IMR-90 (cell line): ENCODE data around the gene RTCB. TPM values are rescaled to one million over a fixed set of nuclear protein-coding genes. Genes with fewer than 3 reads are reported as not detected.

Experiments used
- ATAC-seq: fragments of 200-7000 bp; cut with Tn5 transposase; 2 replicates; pipeline ENCODE4 v1.9.1; 2020; ENCODE audit warnings: low read depth, mild to moderate bottlenecking, moderate library complexity
- BruUV-seq: library from RNA; stranded (reverse); fragments of 400-500 nt; replicated peaks from 2 replicates; lab custom pipeline; 2021; lab: Mats Ljungman, UMichigan
- CTCF ChIA-PET: fragments of 300-600 bp; formaldehyde crosslinking; extraction: SDS; loops from one replicate; lab custom pipeline; 2021; ENCODE audit warnings: antibody characterized with exemption; lab: Yijun Ruan, JAX
- POLR2A ChIA-PET: fragments of 300-600 bp; sonication (Branson Sonifier 250); formaldehyde crosslinking; loops from one replicate; lab custom pipeline; 2022; ENCODE audit warnings: antibody characterized with exemption; ENCODE audit not compliant: unreplicated experiment; lab: Charles Lee
- DNase-seq: peaks from one replicate; pipeline ENCODE4 v3.0.0; 2013
- H2AFZ ChIP-seq: replicated peaks from 2 replicates; pipeline ENCODE3; 2013; ENCODE audit warnings: low read length, mild to moderate bottlenecking; ENCODE audit not compliant: poor library complexity
- H2AK5ac ChIP-seq: 2 replicates; pipeline ENCODE4 v1.6.1; 2013; ENCODE audit warnings: low read depth, low read length, inconsistent platforms
- H2AK9ac ChIP-seq: replicated peaks from 2 replicates; pipeline ENCODE3; 2013; ENCODE audit warnings: mild to moderate bottlenecking, low read depth, low read length, moderate library complexity; ENCODE audit not compliant: poor library complexity
- H2BK120ac ChIP-seq: 2 replicates; pipeline ENCODE4 v1.6.1; 2013; ENCODE audit warnings: low read depth, low read length, inconsistent platforms
- H2BK15ac ChIP-seq: 3 replicates; pipeline ENCODE4 v1.6.1; 2013; ENCODE audit warnings: low read depth, low read length, inconsistent platforms
- H2BK20ac ChIP-seq: 2 replicates; pipeline ENCODE4 v1.6.1; 2013; ENCODE audit warnings: low read depth, mild to moderate bottlenecking, inconsistent platforms, low read length, moderate library complexity
- H2BK5ac ChIP-seq: 2 replicates; pipeline ENCODE4 v1.6.1; 2013; ENCODE audit warnings: mild to moderate bottlenecking, low read depth, low read length, inconsistent platforms; ENCODE audit not compliant: poor library complexity, severe bottlenecking
- H3K14ac ChIP-seq: replicated peaks from 2 replicates; pipeline ENCODE4 v1.6.1; 2013; ENCODE audit warnings: low read depth, low read length, inconsistent platforms
- H3K18ac ChIP-seq: 2 replicates; pipeline ENCODE4 v1.6.1; 2013; ENCODE audit warnings: low read depth, low read length, control low read depth
- H3K23ac ChIP-seq: 2 replicates; pipeline ENCODE4 v1.6.1; 2013; ENCODE audit warnings: low read depth, low read length, inconsistent platforms
- H3K27ac ChIP-seq: 2 replicates; pipeline ENCODE4 v1.5.1; 2013; ENCODE audit warnings: mild to moderate bottlenecking, control low read depth, low read length; ENCODE audit not compliant: insufficient read depth
- H3K27me3 ChIP-seq: 2 replicates; pipeline ENCODE4 v1.6.1; 2013; ENCODE audit warnings: low read length; ENCODE audit not compliant: control insufficient read depth, insufficient read depth
- H3K36me3 ChIP-seq: 2 replicates; pipeline ENCODE4 v1.6.1; 2013; ENCODE audit warnings: low read length, mixed read lengths; ENCODE audit not compliant: control insufficient read depth, insufficient read depth
- H3K4ac ChIP-seq: 2 replicates; pipeline ENCODE4 v1.6.1; 2013; ENCODE audit warnings: low read depth, low read length, inconsistent platforms
- H3K4me1 ChIP-seq: 2 replicates; pipeline ENCODE4 v1.6.1; 2013; ENCODE audit warnings: low read length, mixed read lengths; ENCODE audit not compliant: control insufficient read depth, insufficient read depth
- H3K4me2 ChIP-seq: 2 replicates; pipeline ENCODE4 v1.6.1; 2013; ENCODE audit warnings: low read depth, mild to moderate bottlenecking, control low read depth, low read length, moderate library complexity
- H3K4me3 ChIP-seq: 2 replicates; pipeline ENCODE4 v1.5.1; 2013; ENCODE audit warnings: low read depth, mild to moderate bottlenecking, control low read depth, low read length, moderate library complexity; ENCODE audit not compliant: insufficient read depth
- H3K56ac ChIP-seq: 2 replicates; pipeline ENCODE4 v1.6.1; 2013; ENCODE audit warnings: low read length, inconsistent platforms; ENCODE audit not compliant: insufficient read depth; ENCODE audit errors: extremely low read depth
- H3K79me1 ChIP-seq, 2 experiments: 2 replicates each; pipeline ENCODE4 v1.6.1; 2013; ENCODE audit warnings: low read length in 2 of 2, inconsistent platforms in 1 of 2, low read depth in 1 of 2
- H3K9ac ChIP-seq: 2 replicates; pipeline ENCODE4 v1.6.1; 2013; ENCODE audit warnings: low read depth, low read length, control low read depth
- H3K9me1 ChIP-seq: 2 replicates; pipeline ENCODE4 v1.6.1; 2013; ENCODE audit warnings: low read length, inconsistent platforms; ENCODE audit not compliant: insufficient read depth
- H3K9me3 ChIP-seq: 2 replicates; pipeline ENCODE4 v1.6.1; 2013; ENCODE audit warnings: low read length; ENCODE audit not compliant: control insufficient read depth, insufficient read depth
- H4K20me1 ChIP-seq: 2 replicates; pipeline ENCODE4 v1.6.1; 2013; ENCODE audit warnings: low read length, inconsistent platforms; ENCODE audit not compliant: insufficient read depth
- H4K5ac ChIP-seq: 2 replicates; pipeline ENCODE4 v1.6.1; 2013; ENCODE audit warnings: mild to moderate bottlenecking, low read depth, low read length, control low read depth
- H4K8ac ChIP-seq, 2 experiments: 2 replicates each; pipeline ENCODE4 v1.6.1; 2013; ENCODE audit warnings: low read depth in 2 of 2, low read length in 2 of 2, control low read depth in 1 of 2, inconsistent platforms in 1 of 2
- H4K91ac ChIP-seq: 2 replicates; pipeline ENCODE4 v1.6.1; 2013; ENCODE audit warnings: low read depth, low read length, inconsistent platforms; ENCODE audit not compliant: insufficient read depth
- BHLHE40 ChIP-seq: fragments of 150-350 bp; IDR thresholded peaks from 2 replicates; pipeline ENCODE4 v1.6.1; 2016; ENCODE audit warnings: mild to moderate bottlenecking, low read depth, low read length
- CEBPB ChIP-seq: IDR thresholded peaks from 2 replicates; pipeline ENCODE4 v1.6.1; 2012; ENCODE audit warnings: low read depth, low read length, improper control_type of control experiment
- CHD1 ChIP-seq: IDR thresholded peaks from 2 replicates; pipeline ENCODE4 v1.6.1; 2012; ENCODE audit warnings: low read depth, low read length, improper control_type of control experiment
- FOS ChIP-seq: fragments of 150-350 bp; IDR thresholded peaks from 2 replicates; pipeline ENCODE4 v1.6.1; 2016; ENCODE audit warnings: low read depth, low read length
- MAFK ChIP-seq: IDR thresholded peaks from 2 replicates; pipeline ENCODE4 v1.6.1; 2012; ENCODE audit warnings: low read depth, low read length, improper control_type of control experiment
- MAZ ChIP-seq: IDR thresholded peaks from 2 replicates; pipeline ENCODE4 v1.6.1; 2012; ENCODE audit warnings: low read depth, mild to moderate bottlenecking, low read length, improper control_type of control experiment, moderate library complexity, borderline replicate concordance
- MXI1 ChIP-seq: IDR thresholded peaks from 2 replicates; pipeline ENCODE4 v1.6.1; 2012; ENCODE audit warnings: low read depth, mild to moderate bottlenecking, low read length, moderate library complexity, borderline replicate concordance
- NFE2L2 ChIP-seq: fragments of 150-350 bp; IDR thresholded peaks from 2 replicates; pipeline ENCODE4 v1.6.1; 2016; ENCODE audit warnings: low read depth, mild to moderate bottlenecking, low read length
- POLR2A ChIP-seq: IDR thresholded peaks from 2 replicates; pipeline ENCODE4 v1.6.1; 2012; ENCODE audit warnings: mild to moderate bottlenecking, low read depth, low read length
- RAD21 ChIP-seq: IDR thresholded peaks from 2 replicates; pipeline ENCODE4 v1.6.1; 2012; ENCODE audit warnings: low read length, improper control_type of control experiment
- RCOR1 ChIP-seq: IDR thresholded peaks from 2 replicates; pipeline ENCODE4 v1.6.1; 2012; ENCODE audit warnings: mild to moderate bottlenecking, low read length, improper control_type of control experiment; ENCODE audit not compliant: insufficient replicate concordance
- RFX5 ChIP-seq: IDR thresholded peaks from 2 replicates; pipeline ENCODE4 v1.8.0; 2012; ENCODE audit warnings: low read depth, mild to moderate bottlenecking, low read length, moderate library complexity
- SMC3 ChIP-seq: fragments of 150-350 bp; IDR thresholded peaks from 2 replicates; pipeline ENCODE4 v1.6.1; 2016; ENCODE audit warnings: low read depth, mild to moderate bottlenecking, antibody characterized with exemption, low read length, moderate library complexity
- WGBS, 2 experiments: methylation state at CpG; one replicate each; pipeline versions ENCODE4 v1.1.5 to v1.1.7; 2013; ENCODE audit warnings: missing lambda C conversion rate in 2 of 2; ENCODE audit not compliant: insufficient read length in 1 of 2; ENCODE audit errors: extremely low coverage in 2 of 2; 5-methylcytosine and 5-hydroxymethylcytosine counted together
- dilution Hi-C: fragments of 300-500 bp; cut with HindIII; formaldehyde crosslinking; loops from one replicate; pipeline ENCODE4 v1.14.3; 2018; ENCODE audit warnings: low sequenced_read_pairs; ENCODE audit not compliant: unreplicated experiment
- in situ Hi-C: fragments of 300-500 bp; cut with MboI; formaldehyde crosslinking; loops from 3 replicates; pipeline ENCODE4 v1.14.3; 2019; ENCODE audit warnings: low sequenced_read_pairs, inconsistent platforms, mixed read lengths
- intact Hi-C: fragments of 100-400 bp; cut with micrococcal nuclease; formaldehyde crosslinking; loops from 2 replicates; pipeline ENCODE4 v1.10.0; 2022
- polyA plus RNA-seq, 3 experiments: library from polyadenylated mRNA; depleted of rRNA; stranded (reverse); fragments of >200 nt; gene quantifications; 2 replicates each; pipeline ENCODE4 v1.2.3, GENCODE V29; 2012; ENCODE audit warnings: low replicate concordance in 1 of 3
- total RNA-seq: library from RNA; depleted of rRNA; stranded (reverse); fragments of >200 nt; gene quantifications from 2 replicates; pipeline ENCODE4 v1.2.3, GENCODE V29; 2012
- TF ChIP-seq, protein P1 (sequence below): conservative IDR thresholded peaks from 2 replicates; pipeline ENCODE4 v1.5.1; 2012; ENCODE audit warnings: mild to moderate bottlenecking, low read depth, low read length, improper control_type of control experiment
- TF ChIP-seq, protein P2 (sequence below): fragments of 150-350 bp; IDR thresholded peaks from 2 replicates; pipeline ENCODE4 v1.6.1; 2017; ENCODE audit warnings: mild to moderate bottlenecking, antibody characterized with exemption, low read length, low read depth
- TF ChIP-seq, protein P3 (sequence below): fragments of 150-350 bp; IDR thresholded peaks from 2 replicates; pipeline ENCODE4 v1.6.1; 2016; ENCODE audit warnings: low read depth, mild to moderate bottlenecking, low read length, moderate library complexity, borderline replicate concordance

Gene RTCB
- total and polyA plus RNA-seq, 2 of the 4 experiments (the other 2 are of a cell fraction) = 115 to 213 TPM

DNA sequence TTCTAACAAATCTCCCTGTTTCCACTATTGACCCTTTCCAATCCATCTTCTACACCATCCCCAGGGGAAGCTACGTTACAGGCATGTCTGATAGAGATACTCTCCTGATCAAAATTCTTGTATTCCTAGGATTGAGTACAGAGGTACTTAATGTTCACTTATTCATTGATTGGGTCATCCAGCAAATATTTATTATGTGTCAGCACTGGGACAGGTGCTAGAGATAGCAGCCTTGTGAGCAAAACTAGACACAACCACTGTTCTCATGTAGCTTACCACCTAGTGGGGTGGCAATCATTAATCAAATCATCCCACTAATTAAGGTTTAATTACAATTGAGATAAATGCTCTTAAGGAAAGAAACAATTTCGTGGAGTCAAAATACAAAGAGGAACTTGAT, 9.4 kb upstream of the RTCB start:
- Histone ChIP-seq H3K18ac (no peak overlapping the region), H3K14ac (no peak overlapping the region), H3K79me1 (no peaks in the 10 kb centered on the region), H3K23ac (no peak overlapping the region), H3K9me3 (no peaks in the 10 kb centered on the region), H3K27me3 (peaks cover 21% of the 10 kb centered on the region), H2BK120ac (no peak overlapping the region), H2BK20ac (no peak overlapping the region), H2BK5ac (no peak overlapping the region), H2AK9ac (no peak overlapping the region), H2AK5ac (no peak overlapping the region), H2AFZ (no peak overlapping the region), H3K4me2 (no peak overlapping the region), H3K9me1 (no peaks in the 10 kb centered on the region), H3K56ac (no peak overlapping the region), H2BK15ac (no peak overlapping the region), H3K9ac (no peak overlapping the region), H4K5ac (no peak overlapping the region), H3K4me3 (no peak overlapping the region), H4K8ac (no peak overlapping the region), H3K4me1 (no peaks in the 10 kb centered on the region), H4K91ac (no peak overlapping the region), H3K4ac (no peak overlapping the region), H3K27ac (no peak overlapping the region), H3K36me3 (no peaks in the 10 kb centered on the region), H4K20me1 (no peaks in the 10 kb centered on the region)
- WGBS, 2 experiments = no CpG with 5 or more reads among the region's 2 CpGs
- intact Hi-C loops (no loop called here), dilution Hi-C loops (no loop called here), in situ Hi-C loops (no loop called here)
- ChIA-PET CTCF (no interaction called here), POLR2A (no interaction called here)
- no TSS peak for BruUV-seq
- ATAC-seq = no peak
- DNase-seq = no peak
- TF ChIP-seq RCOR1 (no peak), FOS (no peak), RFX5 (no peak), CEBPB (no peak), MAFK (no peak), SMC3 (no peak), NFE2L2 (no peak), MAZ (no peak), RAD21 (no peak), BHLHE40 (no peak), CHD1 (no peak), MXI1 (no peak), POLR2A (no peak)
- TF ChIP-seq, protein P1, sequence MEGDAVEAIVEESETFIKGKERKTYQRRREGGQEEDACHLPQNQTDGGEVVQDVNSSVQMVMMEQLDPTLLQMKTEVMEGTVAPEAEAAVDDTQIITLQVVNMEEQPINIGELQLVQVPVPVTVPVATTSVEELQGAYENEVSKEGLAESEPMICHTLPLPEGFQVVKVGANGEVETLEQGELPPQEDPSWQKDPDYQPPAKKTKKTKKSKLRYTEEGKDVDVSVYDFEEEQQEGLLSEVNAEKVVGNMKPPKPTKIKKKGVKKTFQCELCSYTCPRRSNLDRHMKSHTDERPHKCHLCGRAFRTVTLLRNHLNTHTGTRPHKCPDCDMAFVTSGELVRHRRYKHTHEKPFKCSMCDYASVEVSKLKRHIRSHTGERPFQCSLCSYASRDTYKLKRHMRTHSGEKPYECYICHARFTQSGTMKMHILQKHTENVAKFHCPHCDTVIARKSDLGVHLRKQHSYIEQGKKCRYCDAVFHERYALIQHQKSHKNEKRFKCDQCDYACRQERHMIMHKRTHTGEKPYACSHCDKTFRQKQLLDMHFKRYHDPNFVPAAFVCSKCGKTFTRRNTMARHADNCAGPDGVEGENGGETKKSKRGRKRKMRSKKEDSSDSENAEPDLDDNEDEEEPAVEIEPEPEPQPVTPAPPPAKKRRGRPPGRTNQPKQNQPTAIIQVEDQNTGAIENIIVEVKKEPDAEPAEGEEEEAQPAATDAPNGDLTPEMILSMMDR = no peak
- TF ChIP-seq, protein P2, sequence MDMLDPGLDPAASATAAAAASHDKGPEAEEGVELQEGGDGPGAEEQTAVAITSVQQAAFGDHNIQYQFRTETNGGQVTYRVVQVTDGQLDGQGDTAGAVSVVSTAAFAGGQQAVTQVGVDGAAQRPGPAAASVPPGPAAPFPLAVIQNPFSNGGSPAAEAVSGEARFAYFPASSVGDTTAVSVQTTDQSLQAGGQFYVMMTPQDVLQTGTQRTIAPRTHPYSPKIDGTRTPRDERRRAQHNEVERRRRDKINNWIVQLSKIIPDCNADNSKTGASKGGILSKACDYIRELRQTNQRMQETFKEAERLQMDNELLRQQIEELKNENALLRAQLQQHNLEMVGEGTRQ = no peak
- TF ChIP-seq, protein P3, sequence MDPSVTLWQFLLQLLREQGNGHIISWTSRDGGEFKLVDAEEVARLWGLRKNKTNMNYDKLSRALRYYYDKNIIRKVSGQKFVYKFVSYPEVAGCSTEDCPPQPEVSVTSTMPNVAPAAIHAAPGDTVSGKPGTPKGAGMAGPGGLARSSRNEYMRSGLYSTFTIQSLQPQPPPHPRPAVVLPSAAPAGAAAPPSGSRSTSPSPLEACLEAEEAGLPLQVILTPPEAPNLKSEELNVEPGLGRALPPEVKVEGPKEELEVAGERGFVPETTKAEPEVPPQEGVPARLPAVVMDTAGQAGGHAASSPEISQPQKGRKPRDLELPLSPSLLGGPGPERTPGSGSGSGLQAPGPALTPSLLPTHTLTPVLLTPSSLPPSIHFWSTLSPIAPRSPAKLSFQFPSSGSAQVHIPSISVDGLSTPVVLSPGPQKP = no peak
